GM11168 (cell line): Measurements from ENCODE around the gene RFC4.

Experiments
- in situ Hi-C: fragments of 300-500 bp; cut with MboI; formaldehyde crosslinking; loops from one replicate; pipeline ENCODE4 v1.12.0; 2022; ENCODE audit warnings: low sequenced_read_pairs; ENCODE audit not compliant: unreplicated experiment

The RFC4 gene

GRCh38 chr3:186788482-186789370, 17.6 kb downstream of the RFC4 start:
- in situ Hi-C loops, result no loop called here

DNA sequence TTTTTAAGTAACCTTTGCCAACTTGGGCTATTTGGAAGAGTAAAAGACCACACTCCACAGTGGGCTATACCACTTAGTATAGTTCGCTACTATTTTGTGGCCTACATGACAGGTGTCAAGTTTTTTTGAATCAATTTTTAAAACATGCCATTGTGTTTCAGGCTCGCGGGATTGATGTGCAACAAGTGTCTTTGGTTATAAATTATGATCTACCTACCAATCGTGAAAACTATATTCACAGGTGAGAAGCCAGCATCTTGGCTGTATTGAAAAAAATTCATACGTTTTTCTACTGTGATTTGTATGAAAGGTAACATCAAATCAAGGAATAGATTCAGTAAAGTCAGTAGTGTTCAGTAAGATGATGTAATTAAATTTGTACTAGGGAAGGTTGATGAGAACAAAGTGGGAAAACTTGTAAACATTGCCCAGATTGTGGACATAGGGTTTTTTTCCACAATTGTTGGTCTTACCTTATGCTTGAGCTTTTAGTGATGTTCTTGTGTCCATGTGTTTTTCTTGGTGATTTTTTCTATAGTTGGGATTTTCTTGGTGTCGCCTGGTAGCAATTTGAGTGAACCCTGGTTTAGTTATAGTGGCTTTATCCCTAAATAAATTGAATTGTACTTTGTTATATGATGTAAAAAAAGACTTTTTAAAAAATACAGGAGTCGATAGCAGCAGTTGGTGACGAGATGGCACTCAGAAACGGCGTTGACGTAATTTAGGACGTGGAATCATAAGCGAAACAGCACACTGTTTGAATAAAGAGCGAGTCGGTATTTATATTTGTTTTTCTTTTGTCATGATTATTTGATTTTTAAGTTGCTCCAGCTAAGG, 18.4 kb downstream of the RFC4 start:
- in situ Hi-C loops, result no loop called here

DNA sequence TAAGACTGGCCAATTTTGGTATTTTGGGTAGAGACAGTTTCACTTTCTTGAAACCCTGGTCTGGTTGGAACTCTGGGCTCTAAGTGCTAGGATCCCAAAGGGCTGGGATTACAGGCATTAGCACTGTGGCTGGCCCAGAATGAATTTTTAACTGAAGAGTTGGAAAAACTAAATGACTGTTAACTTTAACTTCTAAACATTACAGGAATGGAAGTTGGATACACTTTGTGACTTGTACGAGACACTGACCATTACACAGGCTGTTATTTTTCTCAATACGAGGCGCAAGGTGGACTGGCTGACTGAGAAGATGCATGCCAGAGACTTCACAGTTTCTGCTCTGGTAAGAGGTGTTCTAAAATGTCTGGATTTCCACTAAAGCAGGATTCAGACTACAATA, 19.4 kb downstream of the RFC4 start:
- in situ Hi-C loops, result no loop called here

GRCh38 chr3:186785495-186786018, 20.7 kb downstream of the RFC4 start:
- in situ Hi-C loops, result no loop called here

GRCh38 chr3:186784820-186785494, 21.3 kb downstream of the RFC4 start:
- in situ Hi-C loops, result no loop called here

DNA sequence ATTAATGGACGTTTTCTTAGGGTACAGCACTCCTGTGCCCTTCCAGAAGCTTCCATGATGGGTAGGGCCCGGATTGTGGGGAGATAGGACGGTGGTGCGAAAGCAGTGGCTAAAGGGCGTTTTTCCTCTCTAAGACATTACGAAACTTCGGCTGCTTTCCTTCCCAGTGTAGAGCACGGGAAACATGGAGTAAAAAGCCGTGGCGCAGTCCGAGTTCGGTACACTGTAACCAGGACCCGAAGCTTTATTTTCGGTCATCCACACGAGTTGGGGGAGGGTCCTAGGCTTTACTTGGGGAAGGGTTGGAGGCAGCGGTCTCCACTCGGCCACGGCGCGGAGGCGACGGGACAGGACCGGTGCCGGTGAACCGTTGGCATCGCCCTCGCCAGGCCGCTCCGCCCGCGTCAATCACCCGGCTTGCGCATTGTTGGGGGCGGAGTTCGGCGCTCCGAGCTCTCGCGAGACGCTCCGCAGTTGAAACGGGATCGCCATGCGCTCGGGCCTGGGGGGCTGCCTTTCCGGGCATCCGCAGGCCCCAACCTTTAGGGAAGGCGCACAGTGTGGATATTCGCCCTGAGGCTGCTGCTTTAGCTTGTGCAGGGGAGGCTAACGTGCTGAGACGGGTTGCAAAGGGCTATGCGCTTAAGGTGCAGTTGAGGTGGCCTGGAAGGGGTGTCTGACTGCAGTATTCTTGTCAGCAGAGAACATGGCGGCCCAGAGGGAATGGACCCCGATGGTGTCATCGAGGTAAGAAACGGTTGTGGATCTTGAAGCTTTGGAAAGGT, 22.4 kb downstream of the RFC4 start:
- in situ Hi-C loops, result no loop called here

- in situ Hi-C loops, result no loop called here
Measured at GRCh38 chr3:186783058-186783730, 23.1 kb downstream of the RFC4 start, which contains the start of gene EIF4A2. EIF4A2 (plus strand) TSS chr3:186783577; CDS start chr3:186783611, 34 bp downstream.

- in situ Hi-C loops, result no loop called here
Measured at GRCh38 chr3:186782542-186783057, 23.7 kb downstream of the RFC4 start.

DNA sequence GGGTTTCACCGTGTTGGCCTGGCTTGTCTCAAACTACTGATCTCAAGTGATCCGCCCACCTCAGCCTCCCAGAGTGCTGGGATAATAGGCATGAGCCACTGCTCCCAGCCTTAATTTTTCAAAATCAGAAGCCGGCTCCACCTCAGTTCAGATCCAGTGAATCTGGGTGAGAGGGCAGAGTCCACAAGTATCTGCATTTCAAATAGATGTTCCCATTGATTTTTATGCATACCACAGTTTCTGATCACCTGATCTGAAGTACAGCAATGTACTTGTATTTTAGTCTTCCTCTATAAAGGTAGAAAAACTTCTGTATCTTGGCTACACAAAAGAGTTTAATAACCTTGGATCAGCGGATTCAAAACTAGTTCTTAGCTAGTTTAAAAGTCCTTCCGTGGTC, 27.1 kb downstream of the RFC4 start:
- in situ Hi-C loops, result no loop called here

DNA sequence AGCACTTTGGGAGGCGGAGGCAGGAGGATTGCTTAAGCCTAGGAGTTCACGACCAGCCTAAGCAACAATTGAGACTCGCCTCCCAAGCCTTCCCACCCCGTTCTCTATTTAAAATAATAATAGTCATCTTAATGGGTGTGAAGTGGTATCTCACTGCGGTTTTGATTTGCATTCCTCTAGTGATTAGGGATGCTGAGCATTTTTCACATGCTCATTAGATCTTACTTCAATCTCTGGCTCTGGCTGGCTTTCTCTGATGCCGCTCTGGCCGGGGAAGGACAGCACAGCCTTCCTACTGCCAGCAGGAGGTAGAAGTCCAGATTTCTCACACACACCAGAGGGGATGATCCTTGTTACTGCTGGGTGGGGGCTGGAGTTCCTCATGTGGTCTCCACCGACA, 30.3 kb downstream of the RFC4 start:
- in situ Hi-C loops, result no loop called here

DNA sequence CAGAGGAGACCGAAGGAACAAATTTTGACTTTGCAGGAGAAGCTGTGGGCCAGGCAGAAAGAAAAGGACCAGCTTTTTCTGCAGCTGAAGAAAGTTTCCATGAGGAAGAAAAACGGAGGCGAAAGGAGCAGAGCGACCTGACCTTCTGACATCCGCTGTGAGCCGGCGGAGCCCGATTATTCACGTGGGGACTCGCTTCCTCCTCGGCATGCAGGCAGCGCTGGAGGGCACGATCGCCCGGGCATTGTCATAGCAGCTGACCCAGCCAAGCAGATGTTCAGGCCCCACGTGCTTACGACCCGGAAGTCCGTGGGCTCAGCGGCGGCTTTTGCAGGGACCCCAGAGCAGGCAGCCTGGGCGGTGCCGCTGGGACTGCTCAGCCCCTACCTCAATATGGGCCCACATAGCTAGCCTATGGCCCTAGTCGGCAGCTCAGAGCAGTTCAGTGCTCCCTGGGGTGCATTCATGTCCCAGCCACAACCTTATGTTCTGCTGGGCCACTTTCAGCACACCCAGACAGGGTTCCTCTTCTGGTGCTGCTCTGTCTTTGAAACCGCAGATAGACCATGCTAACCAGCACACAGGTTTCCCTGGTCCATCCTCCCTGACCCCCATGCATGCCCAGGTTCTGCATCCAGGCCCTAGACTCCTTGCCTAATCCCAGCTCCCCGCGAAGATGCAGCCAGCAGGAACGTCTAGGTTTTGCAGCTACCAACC, 33.4 kb downstream of the RFC4 start:
- in situ Hi-C loops, result no loop called here

GRCh38 chr3:186772281-186772694, 34.0 kb downstream of the RFC4 start:
- in situ Hi-C loops, result no loop called here

DNA sequence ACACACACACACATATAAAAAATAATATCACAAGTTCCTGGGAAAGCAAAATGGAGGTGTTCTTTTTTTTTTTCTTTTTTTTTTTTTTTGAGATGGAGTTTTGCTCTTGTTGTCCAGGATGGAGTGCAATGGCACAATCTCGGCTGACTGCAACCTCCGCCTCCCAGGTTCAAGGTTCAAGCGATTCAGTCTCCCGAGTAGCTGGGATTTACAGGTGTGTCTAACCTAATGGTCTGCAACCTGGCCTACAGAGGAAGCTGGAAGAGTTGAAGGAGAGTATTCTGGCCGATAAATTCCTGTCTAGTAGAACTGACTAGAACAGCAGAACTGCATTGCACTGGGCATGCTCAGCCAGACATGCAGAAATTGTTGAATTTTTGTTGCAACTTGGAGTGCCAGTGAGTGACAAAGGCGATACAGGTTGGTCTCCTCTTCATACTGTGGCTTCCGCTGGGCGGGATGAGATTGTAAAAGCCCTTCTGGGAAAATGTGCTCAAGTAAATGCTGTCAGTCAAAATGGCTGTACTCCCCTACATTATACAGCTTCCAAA, 45.3 kb downstream of the RFC4 start:
- in situ Hi-C loops, result no loop called here

DNA sequence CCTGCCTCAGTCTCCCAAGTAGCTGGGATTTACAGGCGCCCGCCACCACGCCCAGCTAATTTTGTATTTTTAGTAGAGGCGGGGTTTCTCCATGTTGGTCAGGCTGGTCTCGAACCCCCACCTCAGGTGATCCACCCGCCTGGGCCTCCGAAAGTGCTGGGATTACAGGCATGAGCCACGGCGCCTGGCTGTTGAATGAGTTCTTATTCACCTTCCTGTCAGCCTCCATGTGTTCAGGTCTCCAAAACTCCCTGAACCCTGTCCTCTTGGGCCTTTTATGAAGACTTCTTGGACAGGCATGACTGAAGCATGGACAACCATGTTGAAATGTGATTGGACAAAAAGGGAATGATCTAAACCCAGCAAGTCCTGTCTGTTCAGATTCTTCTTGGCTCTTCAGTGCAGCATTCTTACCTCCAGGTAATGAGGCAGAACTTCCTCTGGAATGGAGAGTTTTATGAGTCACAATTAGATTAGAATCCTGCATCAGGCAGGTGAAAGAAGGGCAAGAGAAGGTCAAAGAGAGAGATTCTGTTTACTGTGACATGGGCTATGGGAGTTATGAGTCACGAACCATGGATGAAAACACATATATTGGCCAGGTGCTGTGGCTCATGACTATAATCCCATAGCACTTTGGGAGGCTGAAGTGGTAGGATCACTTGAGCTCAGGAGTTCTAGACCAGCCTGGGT, 46.0 kb downstream of the RFC4 start:
- in situ Hi-C loops, result no loop called here

DNA sequence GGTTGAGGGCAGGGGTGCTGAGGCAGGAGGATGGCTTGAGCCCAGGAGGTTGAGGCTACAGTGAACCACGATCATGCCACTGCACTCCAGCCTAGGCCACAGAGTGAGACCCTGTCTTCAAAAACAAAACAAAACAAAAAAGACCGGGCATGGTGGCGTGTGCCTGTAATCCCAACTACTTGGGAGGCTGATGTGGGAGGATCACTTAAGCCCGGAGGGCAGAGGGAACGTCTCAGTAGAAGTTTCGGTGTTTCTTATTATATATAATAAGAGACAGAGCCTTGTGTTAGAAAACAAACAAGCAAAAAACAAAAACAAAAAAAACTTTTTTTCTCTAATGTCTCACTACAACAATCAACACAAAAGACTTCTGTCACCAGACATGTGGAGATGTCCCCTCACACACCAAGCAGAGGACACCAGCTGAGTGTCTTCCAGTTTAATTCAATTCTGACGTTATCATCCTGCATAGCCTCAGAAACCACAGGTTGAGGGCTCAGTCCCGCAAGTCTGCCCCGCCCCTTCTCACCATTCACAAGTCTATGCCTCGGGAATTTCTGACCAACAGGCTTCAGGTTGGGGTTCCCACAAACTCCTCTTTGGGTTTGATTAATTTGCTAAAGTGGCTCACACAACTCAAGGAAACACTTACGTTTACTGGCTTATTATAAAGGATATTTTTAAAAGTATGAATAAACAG, 46.9 kb downstream of the RFC4 start:
- in situ Hi-C loops, result no loop called here

- in situ Hi-C loops, result no loop called here
Measured at GRCh38 chr3:186757686-186758220, 48.5 kb downstream of the RFC4 start.

DNA sequence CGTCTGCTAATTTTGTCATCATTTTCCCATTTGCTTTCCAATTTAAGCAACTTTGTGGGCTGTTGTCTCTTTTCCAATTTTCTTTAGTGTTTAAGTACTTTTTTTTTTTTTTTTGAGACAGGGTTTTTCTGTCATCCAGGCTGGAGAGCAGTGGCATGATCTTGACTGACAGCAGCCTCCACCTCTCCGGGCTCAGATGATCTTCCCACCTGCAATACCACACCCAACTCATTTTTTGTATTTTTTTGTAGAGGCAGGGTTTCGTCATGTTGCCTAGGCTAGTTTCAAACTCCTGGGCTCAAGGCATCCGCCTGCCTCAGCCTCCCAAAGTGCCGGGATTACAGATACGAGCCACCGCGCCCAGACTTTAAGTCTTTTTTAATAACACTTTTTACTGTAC, 49.1 kb downstream of the RFC4 start:
- in situ Hi-C loops, result no loop called here
